AG20443 (cell line): Measurements from ENCODE around the gene CCAR1.
"Not testable (repeated sequence)": the region's sequence is repeated elsewhere in the genome, so short reads cannot be mapped to it uniquely, and the experiment has no call there.

Experiments used
- DNase-seq: peaks from one replicate; pipeline ENCODE4 v3.0.0; 2012; ENCODE audit warnings: low spot score, mixed read lengths

The CCAR1 gene

DNA sequence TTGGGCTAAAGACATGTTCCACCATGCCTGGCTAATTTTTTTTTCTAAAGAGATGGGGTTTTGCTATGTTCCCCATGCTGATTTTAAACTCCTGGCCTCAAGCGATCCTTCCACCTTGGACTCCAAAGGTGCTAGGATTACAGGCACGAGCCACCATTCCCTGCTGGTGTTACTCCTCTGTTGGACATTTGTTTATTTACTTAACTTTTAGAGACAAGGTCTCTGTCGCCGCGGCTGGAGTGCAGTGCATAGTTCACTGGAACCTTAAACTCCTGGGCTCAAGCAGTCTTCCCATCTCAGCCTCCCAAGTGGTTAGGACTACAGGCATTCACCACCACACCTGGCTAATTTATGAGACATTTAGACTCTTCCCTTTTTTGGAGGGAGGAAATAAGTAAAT, 38.9 kb downstream of the CCAR1 start:
- no peak for DNase-seq

- not testable (repeated sequence) for DNase-seq
Measured at GRCh38 chr10:68767407-68767806, 46.4 kb downstream of the CCAR1 start.

- no peak for DNase-seq
Measured at GRCh38 chr10:68781613-68782574, 60.9 kb downstream of the CCAR1 start.

DNA sequence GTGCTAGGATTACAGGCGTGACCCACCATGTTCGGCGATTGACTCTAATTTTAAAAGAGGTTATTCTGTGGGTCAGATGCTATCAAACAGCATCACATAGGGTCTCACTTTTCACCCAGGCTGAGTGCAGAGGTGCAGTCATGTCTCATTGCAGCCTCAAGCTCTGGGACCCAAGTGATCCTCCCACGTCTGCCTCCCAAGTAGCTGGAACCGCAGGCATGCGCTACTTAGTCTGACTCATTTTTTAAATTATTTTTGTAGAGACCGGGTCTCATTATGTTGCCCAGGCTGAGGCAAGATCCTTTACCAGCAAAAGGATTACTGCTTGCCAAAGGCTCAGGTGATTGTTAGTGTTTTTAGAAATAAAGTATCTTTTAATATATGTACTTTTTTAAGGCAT, 63.4 kb downstream of the CCAR1 start:
- no peak for DNase-seq

- no peak for DNase-seq
Measured at GRCh38 chr10:68787813-68788212, 66.8 kb downstream of the CCAR1 start.

GRCh38 chr10:68790476-68790875, 69.4 kb downstream of the CCAR1 start:
- no peak for DNase-seq

DNA sequence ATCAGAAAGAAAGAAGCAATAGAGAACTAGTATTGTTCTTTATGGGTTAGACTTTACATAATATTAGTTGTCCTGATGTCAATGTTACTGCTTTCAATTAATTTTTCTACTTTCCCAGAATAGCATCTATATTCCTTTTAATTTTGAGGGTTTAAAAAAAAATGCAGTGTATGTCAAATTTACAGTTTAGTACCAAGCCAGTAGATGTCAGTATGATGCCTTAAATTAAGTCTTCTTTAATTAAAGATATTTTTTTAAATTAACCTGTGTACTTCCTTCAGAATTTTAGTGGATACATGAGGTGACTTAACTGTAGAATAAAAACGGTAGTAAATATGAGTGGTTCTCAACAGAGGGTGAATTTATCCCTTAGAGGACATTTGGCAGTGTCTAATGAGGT, 71.1 kb downstream of the CCAR1 start:
- DNase-seq, result no peak

GRCh38 chr10:68795886-68796532, 75.0 kb downstream of the CCAR1 start:
- no peak for DNase-seq

DNA sequence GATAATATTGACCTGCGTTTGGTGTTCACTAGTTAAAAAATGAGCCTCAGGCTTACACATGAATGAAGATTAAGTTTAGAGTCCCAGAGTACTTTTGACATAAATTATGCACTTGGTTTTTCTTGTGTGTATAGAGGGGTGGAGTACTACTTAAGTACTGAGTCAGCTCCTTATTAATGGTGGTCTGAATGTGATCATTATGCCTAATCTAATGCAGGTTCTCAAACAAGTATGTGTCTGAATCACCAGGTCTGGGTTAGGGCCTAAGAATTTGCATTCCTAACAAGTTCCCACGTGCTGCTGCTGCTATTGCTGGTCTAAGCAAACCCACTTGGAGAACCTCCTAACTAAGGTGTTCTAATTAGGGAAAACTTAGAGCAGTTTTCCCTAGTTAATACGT, 75.6 kb downstream of the CCAR1 start:
- peak; percentile 16 for DNase-seq

GRCh38 chr10:68800211-68800610, 79.2 kb downstream of the CCAR1 start:
- DNase-seq, result peak; percentile 20

DNA sequence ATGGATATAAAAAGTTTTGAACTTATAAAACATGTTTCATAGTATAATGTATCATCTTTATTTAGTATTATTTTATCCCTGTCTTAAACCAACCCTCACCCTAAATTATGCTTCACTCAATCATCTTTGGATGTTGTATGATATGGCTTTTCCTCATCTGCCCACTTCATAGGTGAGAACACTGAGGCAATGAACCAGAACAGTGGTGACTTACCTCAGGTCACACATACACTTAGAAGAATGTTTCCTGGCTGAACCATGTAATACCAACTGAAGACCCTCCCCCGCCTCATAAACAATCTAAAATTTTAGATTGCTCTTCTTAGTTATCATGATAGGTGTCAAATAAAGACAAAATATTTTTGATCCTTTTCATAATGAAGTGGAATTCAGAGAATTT, 83.7 kb downstream of the CCAR1 start:
- no peak for DNase-seq

GRCh38 chr10:68810830-68811229, 89.8 kb downstream of the CCAR1 start:
- DNase-seq, result not testable (repeated sequence)

GRCh38 chr10:68811314-68812009, 90.4 kb downstream of the CCAR1 start:
- no peak for DNase-seq

GRCh38 chr10:68812420-68812819, 91.4 kb downstream of the CCAR1 start:
- no peak for DNase-seq

- no peak for DNase-seq
Measured at GRCh38 chr10:68813559-68813958, 92.5 kb downstream of the CCAR1 start.

- no peak for DNase-seq
Measured at GRCh38 chr10:68816796-68817412, 95.9 kb downstream of the CCAR1 start.

DNA sequence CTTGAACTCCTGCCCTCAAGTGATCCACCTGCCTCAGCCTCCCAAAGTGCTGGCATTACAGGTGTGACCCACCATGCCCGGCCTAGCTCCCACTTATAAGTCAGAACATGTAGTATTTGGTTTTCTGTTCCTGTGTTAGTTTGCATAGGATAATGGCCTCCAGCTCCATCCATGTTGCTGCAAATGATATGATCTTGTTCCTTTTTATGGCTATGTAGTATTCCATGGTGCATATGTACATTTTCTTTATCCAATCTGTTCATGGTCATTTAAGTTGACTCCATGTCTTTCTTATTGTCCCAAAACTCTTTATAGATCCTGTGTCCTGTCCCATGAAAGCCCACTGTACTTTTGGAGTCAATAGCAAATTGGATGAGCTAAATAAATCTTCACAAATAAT, 99.3 kb downstream of the CCAR1 start:
- DNase-seq, result not testable (repeated sequence)

DNA sequence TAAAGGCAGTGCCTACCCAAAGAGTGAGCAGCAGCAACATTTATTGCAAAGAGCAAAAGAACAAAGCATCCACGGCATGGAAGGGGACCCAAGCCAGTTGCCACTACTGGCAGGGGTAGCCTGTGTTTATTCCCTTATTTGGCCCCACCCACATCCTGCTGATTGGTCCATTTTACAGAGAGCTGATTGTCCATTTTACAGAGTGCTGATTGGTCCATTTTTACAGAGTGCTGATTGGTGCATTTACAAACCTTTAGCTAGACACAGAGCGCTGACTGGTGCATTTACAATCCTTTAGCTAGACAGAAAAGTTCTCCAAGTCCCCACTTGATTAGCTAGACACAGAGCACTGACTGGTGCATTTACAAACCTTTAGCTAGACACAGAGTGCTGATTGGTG, 101.6 kb downstream of the CCAR1 start:
- not testable (repeated sequence) for DNase-seq

GRCh38 chr10:68826764-68827591, 105.9 kb downstream of the CCAR1 start, which contains the start of gene STOX1:
Gene STOX1 (plus strand): TSS chr10:68827531. CDS start chr10:68827624, 93 bp downstream.
- peak; percentile 87 for DNase-seq

- not testable (repeated sequence) for DNase-seq
Measured at GRCh38 chr10:68827592-68827959, 106.5 kb downstream of the CCAR1 start.

- not testable (repeated sequence) for DNase-seq
Measured at GRCh38 chr10:68828083-68828601, 107.1 kb downstream of the CCAR1 start.
